ENCODE data around the gene GYPC.

The GYPC gene

DNA sequence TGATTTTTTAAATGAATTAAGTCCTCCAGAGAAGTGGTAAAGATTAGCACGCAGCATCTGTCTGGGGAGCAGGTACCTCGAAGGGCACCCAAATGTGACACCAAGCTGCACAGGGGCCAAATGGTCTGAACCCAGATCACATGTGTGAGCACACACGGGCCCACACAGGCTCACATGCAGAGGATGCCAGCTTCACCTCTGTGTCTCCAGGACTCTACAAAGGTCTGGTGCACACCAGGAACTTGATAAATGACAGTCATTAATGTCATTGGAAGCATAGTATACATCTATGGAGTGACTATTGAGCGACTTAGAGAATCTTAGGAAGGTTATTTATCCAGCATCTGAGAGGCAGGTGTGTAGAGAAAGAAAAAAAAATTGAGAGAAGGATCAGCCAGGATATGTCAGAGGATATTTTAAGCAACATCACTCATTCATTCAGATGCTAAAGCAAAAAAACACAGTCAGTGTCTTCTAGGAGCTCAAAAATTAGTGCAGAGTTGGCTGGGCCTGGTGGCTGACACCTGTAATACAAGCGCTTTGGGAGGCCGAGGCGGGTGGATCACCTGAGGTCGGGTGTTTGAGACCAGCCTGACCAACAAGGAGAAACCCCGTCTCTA lies 23.2 kb downstream of the GYPC start:
- TF ChIP-seq, protein P1, sequence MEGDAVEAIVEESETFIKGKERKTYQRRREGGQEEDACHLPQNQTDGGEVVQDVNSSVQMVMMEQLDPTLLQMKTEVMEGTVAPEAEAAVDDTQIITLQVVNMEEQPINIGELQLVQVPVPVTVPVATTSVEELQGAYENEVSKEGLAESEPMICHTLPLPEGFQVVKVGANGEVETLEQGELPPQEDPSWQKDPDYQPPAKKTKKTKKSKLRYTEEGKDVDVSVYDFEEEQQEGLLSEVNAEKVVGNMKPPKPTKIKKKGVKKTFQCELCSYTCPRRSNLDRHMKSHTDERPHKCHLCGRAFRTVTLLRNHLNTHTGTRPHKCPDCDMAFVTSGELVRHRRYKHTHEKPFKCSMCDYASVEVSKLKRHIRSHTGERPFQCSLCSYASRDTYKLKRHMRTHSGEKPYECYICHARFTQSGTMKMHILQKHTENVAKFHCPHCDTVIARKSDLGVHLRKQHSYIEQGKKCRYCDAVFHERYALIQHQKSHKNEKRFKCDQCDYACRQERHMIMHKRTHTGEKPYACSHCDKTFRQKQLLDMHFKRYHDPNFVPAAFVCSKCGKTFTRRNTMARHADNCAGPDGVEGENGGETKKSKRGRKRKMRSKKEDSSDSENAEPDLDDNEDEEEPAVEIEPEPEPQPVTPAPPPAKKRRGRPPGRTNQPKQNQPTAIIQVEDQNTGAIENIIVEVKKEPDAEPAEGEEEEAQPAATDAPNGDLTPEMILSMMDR (IDR thresholded peaks at IDR 0.05; ENCODE audit: insufficient read depth, low read length, poor library complexity, severe bottlenecking): no peak
- Histone ChIP-seq H3K36me3 (ENCODE audit: control insufficient read depth, insufficient read depth, low read length) (peaks cover 7% of the 10 kb centered on the region), H3K27me3 (replicated peaks; ENCODE audit: control insufficient read depth, insufficient read depth, low read length) (no peaks in the 10 kb centered on the region), H3K4me3 (replicated peaks; ENCODE audit: low read depth, low read length) (no peak overlapping the region)
- no peak for DNase-seq (ENCODE audit: extremely low read depth, insufficient read length)

DNA sequence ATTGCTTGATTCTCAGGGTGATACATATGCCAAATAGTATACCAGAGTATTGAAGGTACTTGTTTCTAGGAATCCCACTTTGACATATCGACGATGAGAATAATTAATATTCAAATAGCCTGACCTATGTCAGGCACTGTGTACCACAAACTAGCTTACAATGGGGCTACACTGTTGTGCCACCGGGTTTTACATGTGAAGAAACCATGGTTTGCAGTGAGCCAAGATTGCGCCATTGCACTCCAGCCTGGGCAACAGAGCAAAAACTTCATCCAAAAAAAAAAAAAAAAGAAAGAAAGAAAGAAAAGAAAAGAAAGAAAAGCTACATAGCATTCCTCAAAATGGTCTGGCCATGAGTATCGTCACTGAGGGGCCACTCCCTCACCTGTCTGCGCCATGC lies 25.5 kb downstream of the GYPC start:
- DNase-seq (ENCODE audit: extremely low read depth, insufficient read length): no peak
- TF ChIP-seq, protein P1 (IDR thresholded peaks at IDR 0.05; ENCODE audit: insufficient read depth, low read length, poor library complexity, severe bottlenecking): no peak
- Histone ChIP-seq H3K4me3 (replicated peaks; ENCODE audit: low read depth, low read length) (no peak overlapping the region), H3K36me3 (ENCODE audit: control insufficient read depth, insufficient read depth, low read length) (peaks cover 9% of the 10 kb centered on the region), H3K27me3 (replicated peaks; ENCODE audit: control insufficient read depth, insufficient read depth, low read length) (no peaks in the 10 kb centered on the region)

DNA sequence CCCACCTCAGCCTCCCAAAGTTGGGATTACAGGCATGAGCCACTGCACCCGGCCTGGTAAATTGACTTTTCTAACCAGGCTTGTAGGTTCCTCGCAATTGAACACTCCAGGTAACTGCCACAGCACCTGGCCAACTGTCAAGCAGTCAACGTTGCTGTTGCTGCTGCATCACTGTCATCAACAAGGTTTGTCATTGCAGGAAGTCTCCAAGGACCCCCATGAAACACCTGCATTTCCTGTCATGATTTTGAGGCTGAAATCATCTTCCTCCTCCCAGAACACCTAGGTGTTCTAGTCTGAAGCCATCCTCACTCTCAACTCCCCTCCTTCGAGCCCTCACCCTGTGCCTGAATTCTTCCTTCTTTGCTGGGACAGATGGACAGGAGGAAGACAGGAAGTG lies 29.7 kb downstream of the GYPC start:
- no peak for DNase-seq (ENCODE audit: extremely low read depth, insufficient read length)
- TF ChIP-seq, protein P1 (IDR thresholded peaks at IDR 0.05; ENCODE audit: insufficient read depth, low read length, poor library complexity, severe bottlenecking): no peak
- Histone ChIP-seq H3K27me3 (replicated peaks; ENCODE audit: control insufficient read depth, insufficient read depth, low read length) (no peaks in the 10 kb centered on the region), H3K4me3 (replicated peaks; ENCODE audit: low read depth, low read length) (no peak overlapping the region), H3K36me3 (ENCODE audit: control insufficient read depth, insufficient read depth, low read length) (peaks cover 13% of the 10 kb centered on the region)

DNA sequence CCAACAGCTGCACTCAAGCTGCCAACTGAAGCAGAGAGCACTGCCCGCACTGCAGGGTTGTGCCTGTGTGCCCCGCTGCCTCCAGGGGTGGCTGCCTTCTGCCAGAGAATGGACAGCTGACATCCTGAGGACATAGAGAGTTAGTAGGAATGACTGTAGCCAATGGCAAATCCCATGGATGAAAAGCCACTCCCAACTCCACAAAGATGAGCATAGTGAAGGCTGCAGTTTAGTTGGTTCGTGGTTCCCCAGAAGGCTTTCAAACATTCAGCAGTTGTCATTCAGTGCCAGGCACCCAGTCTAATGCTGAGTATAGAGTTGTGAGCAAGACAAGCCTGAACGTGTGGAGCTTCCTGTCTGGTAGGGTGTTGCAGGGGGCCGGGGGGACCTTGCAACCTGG lies 30.3 kb downstream of the GYPC start:
- no peaks in the 10 kb centered on the region for H3K27me3 ChIP-seq (replicated peaks; ENCODE audit: control insufficient read depth, insufficient read depth, low read length)
- TF ChIP-seq, protein P1 (IDR thresholded peaks at IDR 0.05; ENCODE audit: insufficient read depth, low read length, poor library complexity, severe bottlenecking): no peak
- no peak overlapping the region for H3K4me3 ChIP-seq (replicated peaks; ENCODE audit: low read depth, low read length)
- DNase-seq (ENCODE audit: extremely low read depth, insufficient read length): no peak
- peaks cover 13% of the 10 kb centered on the region for H3K36me3 ChIP-seq (ENCODE audit: control insufficient read depth, insufficient read depth, low read length)

DNA sequence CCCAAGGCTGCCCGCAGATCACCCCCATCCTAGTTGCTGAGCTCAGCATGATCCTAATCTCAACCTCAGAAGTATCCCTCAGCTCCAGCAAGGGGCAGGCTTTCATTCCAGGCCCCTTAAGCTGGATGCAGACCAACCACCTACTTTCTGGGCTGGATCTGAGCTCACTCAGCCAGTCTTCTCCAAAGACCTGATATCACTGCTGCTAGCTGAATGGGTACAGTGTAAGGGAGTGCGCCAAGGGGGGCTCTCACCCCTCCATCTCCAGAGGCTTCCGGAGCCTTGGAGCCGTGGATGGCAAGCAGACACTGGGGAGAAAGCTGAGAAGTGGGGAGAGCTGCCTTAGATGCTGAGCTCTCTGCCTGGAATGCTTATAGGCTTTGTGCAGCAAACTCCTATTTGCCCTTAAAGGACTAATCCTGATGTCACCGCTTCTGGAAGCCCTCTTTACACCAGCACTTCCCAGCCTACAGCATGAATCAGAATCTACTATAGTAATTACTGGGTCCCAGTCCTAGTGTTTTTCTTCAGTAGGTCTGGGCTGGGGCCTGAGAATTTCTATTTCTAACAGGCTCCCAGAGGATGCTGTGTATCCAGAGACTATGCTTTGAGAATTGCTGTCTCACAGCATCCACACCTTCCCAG lies 31.0 kb downstream of the GYPC start:
- Histone ChIP-seq H3K4me3 (replicated peaks; ENCODE audit: low read depth, low read length) (no peak overlapping the region), H3K36me3 (ENCODE audit: control insufficient read depth, insufficient read depth, low read length) (peaks cover 11% of the 10 kb centered on the region), H3K27me3 (replicated peaks; ENCODE audit: control insufficient read depth, insufficient read depth, low read length) (no peaks in the 10 kb centered on the region)
- DNase-seq (ENCODE audit: extremely low read depth, insufficient read length): no peak
- TF ChIP-seq, protein P1 (IDR thresholded peaks at IDR 0.05; ENCODE audit: insufficient read depth, low read length, poor library complexity, severe bottlenecking): no peak

Measured in GM06990 (cell line).